Jurkat, Clone E6-1 (cell line): ENCODE data around the gene ARHGAP31.
"Not testable (repeated sequence)": the region's sequence is repeated elsewhere in the genome, so short reads cannot be mapped to it uniquely, and the experiment has no call there.

ENCODE experiments used
- DNase-seq: peaks from one replicate; pipeline ENCODE4 v3.0.0-alpha.2; 2011; ENCODE audit warnings: low read depth, low spot score
- H3K4me3 ChIP-seq: 2 replicates; pipeline ENCODE4 v1.5.1; 2011; ENCODE audit warnings: mild to moderate bottlenecking, low read length, control low read depth, moderate library complexity

The ARHGAP31 gene

GRCh38 chr3:119340446-119340845 is 46.3 kb downstream of the ARHGAP31 start:
- H3K4me3 ChIP-seq, result no peak overlapping the region
- DNase-seq, result no peak

- DNase-seq, result no peak
- H3K4me3 ChIP-seq, result no peak overlapping the region
These were observed 48.0 kb downstream of the ARHGAP31 start for GRCh38 chr3:119342176-119342575.

GRCh38 chr3:119343719-119344118 is 49.5 kb downstream of the ARHGAP31 start:
- no peak overlapping the region for H3K4me3 ChIP-seq
- DNase-seq, result no peak

GRCh38 chr3:119346076-119346496 is 51.9 kb downstream of the ARHGAP31 start:
- H3K4me3 ChIP-seq, result no peak overlapping the region
- no peak for DNase-seq

GRCh38 chr3:119347036-119347435 is 52.9 kb downstream of the ARHGAP31 start:
- DNase-seq, result no peak
- no peak overlapping the region for H3K4me3 ChIP-seq

- no peak overlapping the region for H3K4me3 ChIP-seq
- no peak for DNase-seq
These were observed 55.3 kb downstream of the ARHGAP31 start for GRCh38 chr3:119349354-119350041.

GRCh38 chr3:119350114-119350513 is 55.9 kb downstream of the ARHGAP31 start:
- H3K4me3 ChIP-seq, result no peak overlapping the region
- no peak for DNase-seq

- DNase-seq, result no peak
- H3K4me3 ChIP-seq, result no peak overlapping the region
These were observed 57.4 kb downstream of the ARHGAP31 start for GRCh38 chr3:119351581-119351980.

- no peak overlapping the region for H3K4me3 ChIP-seq
- no peak for DNase-seq
These were observed 57.9 kb downstream of the ARHGAP31 start for GRCh38 chr3:119352034-119352609.

- no peak overlapping the region for H3K4me3 ChIP-seq
- DNase-seq, result peak; percentile 41
These were observed 58.8 kb downstream of the ARHGAP31 start for GRCh38 chr3:119352863-119353527.

GRCh38 chr3:119355608-119356007 is 61.4 kb downstream of the ARHGAP31 start:
- not testable (repeated sequence) for DNase-seq, H3K4me3 ChIP-seq

GRCh38 chr3:119356646-119357045 is 62.5 kb downstream of the ARHGAP31 start:
- no peak for DNase-seq
- H3K4me3 ChIP-seq, result no peak overlapping the region

GRCh38 chr3:119357190-119357589 is 63.0 kb downstream of the ARHGAP31 start:
- no peak overlapping the region for H3K4me3 ChIP-seq
- no peak for DNase-seq

GRCh38 chr3:119359476-119360326 is 65.5 kb downstream of the ARHGAP31 start:
- no peak overlapping the region for H3K4me3 ChIP-seq
- no peak for DNase-seq

GRCh38 chr3:119360736-119361462 is 66.7 kb downstream of the ARHGAP31 start:
- DNase-seq, result no peak
- no peak overlapping the region for H3K4me3 ChIP-seq

GRCh38 chr3:119362010-119362409 is 67.8 kb downstream of the ARHGAP31 start:
- H3K4me3 ChIP-seq, result no peak overlapping the region
- DNase-seq, result no peak

GRCh38 chr3:119362940-119363725 is 69.0 kb downstream of the ARHGAP31 start:
- H3K4me3 ChIP-seq, result no peak overlapping the region
- DNase-seq, result no peak

- no peak overlapping the region for H3K4me3 ChIP-seq
- no peak for DNase-seq
These were observed 70.2 kb downstream of the ARHGAP31 start for GRCh38 chr3:119364401-119364800.
